Uterus (tissue), 2 donors: ENCODE results near the gene RXYLT1.
"Not testable (repeated sequence)": the region's sequence is repeated elsewhere in the genome, so short reads cannot be mapped to it uniquely, and the experiment has no call there.

ENCODE experiments used
- POLR2A ChIP-seq, 2 donors: fragments of 450-650 bp; IDR thresholded peaks; one replicate each; pipeline ENCODE4 v1.6.1; 2016; ENCODE audit warnings: antibody characterized with exemption in 2 of 2, mild to moderate bottlenecking in 1 of 2, moderate library complexity in 1 of 2
- TF ChIP-seq, protein P1 (sequence below), 4 experiments: fragments of 200-600 bp in 2 of 4; fragments of 450-650 bp in 2 of 4; sonication (generic) in 2 of 4; IDR thresholded peaks; one replicate each; pipeline ENCODE4 v1.5.1; 2016 to 2019; ENCODE audit warnings: antibody characterized with exemption in 4 of 4, mild to moderate bottlenecking in 2 of 4, moderate library complexity in 1 of 4

- TF ChIP-seq POLR2A (IDR thresholded peaks at IDR 0.05): not testable (repeated sequence)
- TF ChIP-seq, protein P1, sequence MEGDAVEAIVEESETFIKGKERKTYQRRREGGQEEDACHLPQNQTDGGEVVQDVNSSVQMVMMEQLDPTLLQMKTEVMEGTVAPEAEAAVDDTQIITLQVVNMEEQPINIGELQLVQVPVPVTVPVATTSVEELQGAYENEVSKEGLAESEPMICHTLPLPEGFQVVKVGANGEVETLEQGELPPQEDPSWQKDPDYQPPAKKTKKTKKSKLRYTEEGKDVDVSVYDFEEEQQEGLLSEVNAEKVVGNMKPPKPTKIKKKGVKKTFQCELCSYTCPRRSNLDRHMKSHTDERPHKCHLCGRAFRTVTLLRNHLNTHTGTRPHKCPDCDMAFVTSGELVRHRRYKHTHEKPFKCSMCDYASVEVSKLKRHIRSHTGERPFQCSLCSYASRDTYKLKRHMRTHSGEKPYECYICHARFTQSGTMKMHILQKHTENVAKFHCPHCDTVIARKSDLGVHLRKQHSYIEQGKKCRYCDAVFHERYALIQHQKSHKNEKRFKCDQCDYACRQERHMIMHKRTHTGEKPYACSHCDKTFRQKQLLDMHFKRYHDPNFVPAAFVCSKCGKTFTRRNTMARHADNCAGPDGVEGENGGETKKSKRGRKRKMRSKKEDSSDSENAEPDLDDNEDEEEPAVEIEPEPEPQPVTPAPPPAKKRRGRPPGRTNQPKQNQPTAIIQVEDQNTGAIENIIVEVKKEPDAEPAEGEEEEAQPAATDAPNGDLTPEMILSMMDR (IDR thresholded peaks at IDR 0.05): not testable (repeated sequence)
Measured at GRCh38 chr12:63746470-63746869, 33.2 kb upstream of the RXYLT1 start.
